Posterior cingulate gyrus (tissue), 11 donors: Measurements from ENCODE around the gene DNAJC2.
"Not testable (repeated sequence)": the region's sequence is repeated elsewhere in the genome, so short reads cannot be mapped to it uniquely, and the experiment has no call there.

Source experiments
- DNase-seq, 10 donors: peaks; one replicate each; pipeline versions ENCODE4 v3.0.0 to v3.0.0-alpha.2; 2020 to 2021; ENCODE audit warnings: mixed read lengths in 3 of 10
- intact Hi-C: fragments of 100-400 bp; cut with DNase I; formaldehyde crosslinking; loops from one replicate; pipeline ENCODE4 v1.15.1; 2023

Gene DNAJC2

GRCh38 chr7:103343332-103343731 is 1.2 kb downstream of the DNAJC2 start:
- intact Hi-C loops = loop anchor here (5.0 kb wide), 1 partner anchor 46 kb away; the partner anchor contains the start of gene PMPCB
- no peak for DNase-seq

- intact Hi-C loops = loop anchor here (5.0 kb wide), 1 partner anchor 44 kb away; the partner anchor contains the start of gene PMPCB
- DNase-seq = no peak
Observed at GRCh38 chr7:103341466-103341865, 3.1 kb downstream of the DNAJC2 start.

GRCh38 chr7:103338864-103339263 is 5.7 kb downstream of the DNAJC2 start:
- intact Hi-C loops = no loop called here
- DNase-seq = no peak

GRCh38 chr7:103336761-103337160 is 7.8 kb downstream of the DNAJC2 start:
- intact Hi-C loops = no loop called here
- no peak for DNase-seq

- DNase-seq = no peak
- intact Hi-C loops = no loop called here
Observed at GRCh38 chr7:103325744-103326143, 18.8 kb downstream of the DNAJC2 start.

GRCh38 chr7:103317009-103317408 is 27.6 kb downstream of the DNAJC2 start:
- DNase-seq = no peak
- intact Hi-C loops = no loop called here

- intact Hi-C loops = no loop called here
- no peak for DNase-seq
Observed at GRCh38 chr7:103316380-103316941, 28.1 kb downstream of the DNAJC2 start.

- DNase-seq = no peak
- intact Hi-C loops = no loop called here
Observed at GRCh38 chr7:103314852-103315251, 29.7 kb downstream of the DNAJC2 start.

GRCh38 chr7:103307503-103308231 is 36.9 kb downstream of the DNAJC2 start:
- DNase-seq = no peak
- intact Hi-C loops = no loop called here

GRCh38 chr7:103301441-103301840 is 43.1 kb downstream of the DNAJC2 start:
- DNase-seq = no peak
- intact Hi-C loops = no loop called here

GRCh38 chr7:103299660-103300059 is 44.9 kb downstream of the DNAJC2 start:
- intact Hi-C loops = loop anchor here (5.0 to 10.0 kb wide), 2 partner anchors 43 to 105 kb away; partner anchors contain the start of gene DNAJC2
- no peak for DNase-seq

GRCh38 chr7:103297837-103298179 is 46.8 kb downstream of the DNAJC2 start:
- intact Hi-C loops = loop anchor here (5.0 to 10.0 kb wide), 2 partner anchors 44 to 107 kb away; partner anchors contain the start of gene DNAJC2
- DNase-seq = no peak

- intact Hi-C loops = loop anchor here (5.0 to 10.0 kb wide), 2 partner anchors 45 to 108 kb away; partner anchors contain the start of gene DNAJC2
- DNase-seq = peak; percentile 93 to 99 (median 98)
Observed at GRCh38 chr7:103296901-103297836, 47.4 kb downstream of the DNAJC2 start, which contains the start of gene PMPCB. TSS of gene PMPCB (plus strand) at chr7:103297435. CDS start at chr7:103297460, 25 bp downstream.

GRCh38 chr7:103293526-103293925 is 51.0 kb downstream of the DNAJC2 start:
- DNase-seq = no peak
- intact Hi-C loops = loop anchor here (10.0 kb wide), 1 partner anchor 111 kb away; no protein-coding TSS in a partner anchor

- intact Hi-C loops = loop anchor here (10.0 kb wide), 1 partner anchor 113 kb away; no protein-coding TSS in a partner anchor
- DNase-seq = no peak
Observed at GRCh38 chr7:103292122-103292521, 52.4 kb downstream of the DNAJC2 start.

GRCh38 chr7:103282802-103283427 is 61.7 kb downstream of the DNAJC2 start:
- DNase-seq, intact Hi-C loops: not testable (repeated sequence)

- peak in 9 of 10 donors; percentile 13 to 85 (median 34) for DNase-seq
- intact Hi-C loops = not testable (repeated sequence)
Observed at GRCh38 chr7:103280803-103281155, 63.8 kb downstream of the DNAJC2 start.

- intact Hi-C loops = not testable (repeated sequence)
- DNase-seq = peak; percentile 72 to 97 (median 86)
Observed at GRCh38 chr7:103279963-103280802, 64.4 kb downstream of the DNAJC2 start.

GRCh38 chr7:103279636-103279962 is 65.0 kb downstream of the DNAJC2 start:
- intact Hi-C loops = not testable (repeated sequence)

More at GRCh38 chr7:103279636-103279962, 65.0 kb downstream of the DNAJC2 start:
- DNase-seq = peak in 4 of 10 donors; percentile 21 to 30 (median 28)
